ENCODE measurements around the gene UTP3.

GRCh38 chr4:70671091-70671490 is 17.2 kb upstream of the UTP3 start:
- no peak for TF ChIP-seq CTCF (IDR thresholded peaks at IDR 0.05; ENCODE audit: low read depth, low read length, poor library complexity, severe bottlenecking)
- no peak for TF ChIP-seq EZH2phosphoT487 (IDR thresholded peaks at IDR 0.05; ENCODE audit: borderline replicate concordance, low read length)
